Activated CD4-positive, alpha-beta memory T cell treated with anti-CD3 and anti-CD28 coated beads, Interleukin-2, amount 10 ng/mL, durations not matched to agents 7 days and 5 days (primary cell): Measurements from ENCODE around the gene ANKEF1. TPM values are rescaled to one million over a fixed set of nuclear protein-coding genes. Genes with fewer than 3 reads are reported as not detected.

Experiments
- CTCF ChIA-PET: fragments of 350-600 bp; sonication (Branson Sonifier 250); formaldehyde crosslinking; loops from one replicate; lab custom pipeline; 2021; ENCODE audit warnings: antibody characterized with exemption, inconsistent platforms; lab: Charles Lee
- POLR2A ChIA-PET: fragments of 350-600 bp; sonication (Branson Sonifier 250); formaldehyde crosslinking; loops from one replicate; lab custom pipeline; 2021; ENCODE audit warnings: antibody characterized with exemption; lab: Charles Lee
- DNase-seq: peaks from one replicate; pipeline ENCODE4 v3.0.0-alpha.2; 2020
- H3K27ac Mint-ChIP-seq: one replicate; pipeline ENCODE4 v1.8.0; 2021; ENCODE audit warnings: mild to moderate bottlenecking, mixed read lengths
- H3K27me3 Mint-ChIP-seq: one replicate; pipeline ENCODE4 v1.8.0; 2021; ENCODE audit warnings: mixed read lengths
- H3K36me3 Mint-ChIP-seq: one replicate; pipeline ENCODE4 v1.8.0; 2021; ENCODE audit warnings: low read depth, mixed read lengths
- H3K4me1 Mint-ChIP-seq: one replicate; pipeline ENCODE4 v1.8.0; 2021; ENCODE audit warnings: mixed read lengths
- H3K4me3 Mint-ChIP-seq: one replicate; pipeline ENCODE4 v1.8.0; 2021; ENCODE audit warnings: mild to moderate bottlenecking, mixed read lengths
- H3K9me3 Mint-ChIP-seq: one replicate; pipeline ENCODE4 v1.8.0; 2021; ENCODE audit warnings: mixed read lengths
- total RNA-seq, 2 experiments: library from RNA; stranded (reverse); gene quantifications; one replicate each; pipeline ENCODE4 v1.2.3, GENCODE V29; 2021

The ANKEF1 gene
- total RNA-seq, 2 experiments from 2014 or later, result 5.4 to 5.5 TPM

- Mint-ChIP-seq H3K4me3 (no peak overlapping the region), H3K9me3 (no peaks in the 10 kb centered on the region), H3K27me3 (peaks cover 10% of the 10 kb centered on the region), H3K36me3 (no peaks in the 10 kb centered on the region), H3K4me1 (no peaks in the 10 kb centered on the region), H3K27ac (no peak overlapping the region)
- POLR2A ChIA-PET, result no interaction called here
- CTCF ChIA-PET, result interaction anchor here (1.2 to 2.0 kb wide), 3 partner anchors 8 to 28 kb away, joined by 3 to 7 read pairs (median 6); no protein-coding TSS in a partner anchor
- DNase-seq, result no peak
These were observed 41.6 kb downstream of the ANKEF1 start for GRCh38 chr20:10076126-10077080.

- H3K9me3 Mint-ChIP-seq, result no peaks in the 10 kb centered on the region
- no peaks in the 10 kb centered on the region for H3K4me1 Mint-ChIP-seq
- no peak for DNase-seq
- no peak overlapping the region for H3K27ac Mint-ChIP-seq
- ChIA-PET POLR2A (no interaction called here), CTCF (interaction anchor here (1.2 to 2.0 kb wide), 3 partner anchors 9 to 29 kb away, joined by 3 to 7 read pairs (median 6); no protein-coding TSS in a partner anchor)
- H3K36me3 Mint-ChIP-seq, result no peaks in the 10 kb centered on the region
- no peak overlapping the region for H3K4me3 Mint-ChIP-seq
- H3K27me3 Mint-ChIP-seq, result peaks cover 10% of the 10 kb centered on the region
These were observed 42.3 kb downstream of the ANKEF1 start for GRCh38 chr20:10077081-10077471.

- no peak overlapping the region for H3K27ac Mint-ChIP-seq
- no peaks in the 10 kb centered on the region for H3K9me3 Mint-ChIP-seq
- ChIA-PET CTCF (interaction anchor here (1.7 to 2.0 kb wide), 2 partner anchors 13 to 30 kb away, joined by 6 to 7 read pairs; no protein-coding TSS in a partner anchor), POLR2A (no interaction called here)
- H3K36me3 Mint-ChIP-seq, result no peaks in the 10 kb centered on the region
- H3K4me1 Mint-ChIP-seq, result no peaks in the 10 kb centered on the region
- no peak overlapping the region for H3K4me3 Mint-ChIP-seq
- peaks cover 8% of the 10 kb centered on the region for H3K27me3 Mint-ChIP-seq
- no peak for DNase-seq
These were observed 43.1 kb downstream of the ANKEF1 start for GRCh38 chr20:10077886-10078285.

GRCh38 chr20:10078403-10078802 is 43.6 kb downstream of the ANKEF1 start:
- Mint-ChIP-seq H3K4me3 (no peak overlapping the region), H3K9me3 (no peaks in the 10 kb centered on the region), H3K27ac (no peak overlapping the region), H3K27me3 (peaks cover 8% of the 10 kb centered on the region), H3K4me1 (no peaks in the 10 kb centered on the region), H3K36me3 (no peaks in the 10 kb centered on the region)
- ChIA-PET CTCF (no interaction called here), POLR2A (no interaction called here)
- DNase-seq, result no peak

- Mint-ChIP-seq H3K27me3 (no peaks in the 10 kb centered on the region), H3K36me3 (no peaks in the 10 kb centered on the region), H3K4me1 (no peaks in the 10 kb centered on the region), H3K27ac (no peak overlapping the region), H3K4me3 (no peak overlapping the region), H3K9me3 (no peaks in the 10 kb centered on the region)
- CTCF ChIA-PET, result interaction anchor here (0.7 kb wide), 1 partner anchor 10 kb away, joined by 5 read pairs; no protein-coding TSS in a partner anchor
- POLR2A ChIA-PET, result no interaction called here
- no peak for DNase-seq
These were observed 45.2 kb downstream of the ANKEF1 start for GRCh38 chr20:10079964-10080363.

GRCh38 chr20:10080574-10080973 is 45.8 kb downstream of the ANKEF1 start:
- no peak overlapping the region for H3K27ac Mint-ChIP-seq
- H3K4me3 Mint-ChIP-seq, result no peak overlapping the region
- ChIA-PET POLR2A (no interaction called here), CTCF (no interaction called here)
- H3K27me3 Mint-ChIP-seq, result no peaks in the 10 kb centered on the region
- H3K36me3 Mint-ChIP-seq, result no peaks in the 10 kb centered on the region
- H3K4me1 Mint-ChIP-seq, result no peaks in the 10 kb centered on the region
- no peak for DNase-seq
- H3K9me3 Mint-ChIP-seq, result no peaks in the 10 kb centered on the region

GRCh38 chr20:10089871-10090587 is 55.2 kb downstream of the ANKEF1 start:
- H3K9me3 Mint-ChIP-seq, result no peaks in the 10 kb centered on the region
- H3K4me1 Mint-ChIP-seq, result no peaks in the 10 kb centered on the region
- DNase-seq, result no peak
- no peak overlapping the region for H3K4me3 Mint-ChIP-seq
- H3K27ac Mint-ChIP-seq, result no peak overlapping the region
- CTCF ChIA-PET, result interaction anchor here (0.6 to 5.9 kb wide), 16 partner anchors 8 to 480 kb away, joined by 3 to 85 read pairs (median 4); no protein-coding TSS in a partner anchor
- H3K36me3 Mint-ChIP-seq, result no peaks in the 10 kb centered on the region
- POLR2A ChIA-PET, result no interaction called here
- no peaks in the 10 kb centered on the region for H3K27me3 Mint-ChIP-seq

GRCh38 chr20:10090588-10091166 is 55.9 kb downstream of the ANKEF1 start:
- no peaks in the 10 kb centered on the region for H3K36me3 Mint-ChIP-seq
- no peaks in the 10 kb centered on the region for H3K9me3 Mint-ChIP-seq
- no peaks in the 10 kb centered on the region for H3K4me1 Mint-ChIP-seq
- no peaks in the 10 kb centered on the region for H3K27me3 Mint-ChIP-seq
- H3K27ac Mint-ChIP-seq, result no peak overlapping the region
- CTCF ChIA-PET, result interaction anchor here (0.6 to 5.9 kb wide), 20 partner anchors 8 to 683 kb away, joined by 3 to 85 read pairs (median 3); no protein-coding TSS in a partner anchor
- POLR2A ChIA-PET, result no interaction called here
- no peak overlapping the region for H3K4me3 Mint-ChIP-seq
- DNase-seq, result peak; percentile 19

GRCh38 chr20:10093087-10093591 is 58.4 kb downstream of the ANKEF1 start:
- POLR2A ChIA-PET, result no interaction called here
- Mint-ChIP-seq H3K4me3 (no peak overlapping the region), H3K27ac (no peak overlapping the region), H3K9me3 (no peaks in the 10 kb centered on the region), H3K4me1 (no peaks in the 10 kb centered on the region), H3K36me3 (no peaks in the 10 kb centered on the region), H3K27me3 (peaks cover 6% of the 10 kb centered on the region)
- DNase-seq, result no peak
- CTCF ChIA-PET, result interaction anchor here (4.4 to 5.9 kb wide), 2 partner anchors 114 to 476 kb away, joined by 17 to 85 read pairs; no protein-coding TSS in a partner anchor

- Mint-ChIP-seq H3K4me1 (no peaks in the 10 kb centered on the region), H3K27ac (no peak overlapping the region), H3K4me3 (no peak overlapping the region), H3K36me3 (no peaks in the 10 kb centered on the region), H3K27me3 (peaks cover 11% of the 10 kb centered on the region), H3K9me3 (no peaks in the 10 kb centered on the region)
- POLR2A ChIA-PET, result no interaction called here
- CTCF ChIA-PET, result no interaction called here
- DNase-seq, result no peak
These were observed 59.9 kb downstream of the ANKEF1 start for GRCh38 chr20:10094566-10095173.

- peaks cover 11% of the 10 kb centered on the region for H3K27me3 Mint-ChIP-seq
- DNase-seq, result no peak
- no peaks in the 10 kb centered on the region for H3K9me3 Mint-ChIP-seq
- H3K4me3 Mint-ChIP-seq, result no peak overlapping the region
- no peaks in the 10 kb centered on the region for H3K36me3 Mint-ChIP-seq
- H3K27ac Mint-ChIP-seq, result no peak overlapping the region
- ChIA-PET CTCF (no interaction called here), POLR2A (no interaction called here)
- no peaks in the 10 kb centered on the region for H3K4me1 Mint-ChIP-seq
These were observed 62.0 kb downstream of the ANKEF1 start for GRCh38 chr20:10096790-10097189.

- H3K4me3 Mint-ChIP-seq, result no peak overlapping the region
- H3K27me3 Mint-ChIP-seq, result no peaks in the 10 kb centered on the region
- no peaks in the 10 kb centered on the region for H3K4me1 Mint-ChIP-seq
- no peak for DNase-seq
- CTCF ChIA-PET, result interaction anchor here (1.3 kb wide), 1 partner anchor 14 kb away, joined by 3 read pairs; no protein-coding TSS in a partner anchor
- H3K36me3 Mint-ChIP-seq, result no peaks in the 10 kb centered on the region
- no peak overlapping the region for H3K27ac Mint-ChIP-seq
- POLR2A ChIA-PET, result no interaction called here
- H3K9me3 Mint-ChIP-seq, result no peaks in the 10 kb centered on the region
These were observed 70.3 kb downstream of the ANKEF1 start for GRCh38 chr20:10105046-10105445.
